GM12878 (cell line): ENCODE results near the gene ENOX1.

Experiments used
- CTCF ChIP-seq, 3 experiments: IDR thresholded peaks in 2 of 3; conservative IDR thresholded peaks in 1 of 3; 2 replicates each; pipeline ENCODE4 v1.5.1; 2011; ENCODE audit warnings: low read depth in 3 of 3, low read length in 3 of 3, mild to moderate bottlenecking in 3 of 3, control low read depth in 2 of 3, moderate library complexity in 2 of 3, inconsistent platforms in 1 of 3, mixed read lengths in 1 of 3; ENCODE audit not compliant: control insufficient read depth in 2 of 3, insufficient read depth in 1 of 3; ENCODE audit errors: extremely low read depth in 1 of 3
- EZH2 ChIP-seq: IDR thresholded peaks from 2 replicates; pipeline ENCODE4 v1.6.1; 2012; ENCODE audit warnings: low read depth, mild to moderate bottlenecking, control low read depth, inconsistent platforms, low read length, borderline replicate concordance; ENCODE audit not compliant: control insufficient read depth
- NFIC ChIP-seq: IDR thresholded peaks from 2 replicates; pipeline ENCODE4 v1.6.1; 2012; ENCODE audit warnings: low read depth, mild to moderate bottlenecking, inconsistent platforms, low read length, moderate library complexity
- POLR2A ChIP-seq: IDR thresholded peaks from 2 replicates; pipeline ENCODE4 v1.6.1; 2011; ENCODE audit warnings: low read depth, mild to moderate bottlenecking, low read length
- RAD51 ChIP-seq: fragments of 450-650 bp; IDR thresholded peaks from 2 replicates; pipeline ENCODE4 v1.6.1; 2016; ENCODE audit warnings: moderate library complexity, mild to moderate bottlenecking, inconsistent platforms
- RCOR1 ChIP-seq: conservative IDR thresholded peaks from 2 replicates; pipeline ENCODE4 v1.6.1; 2012; ENCODE audit warnings: low read depth, low read length, improper control_type of control experiment
- RFX5 ChIP-seq: IDR thresholded peaks from 2 replicates; pipeline ENCODE4 v1.6.1; 2011; ENCODE audit warnings: low read depth, low read length, improper control_type of control experiment
- TCF12 ChIP-seq: IDR thresholded peaks from 2 replicates; pipeline ENCODE4 v1.6.1; 2011; ENCODE audit warnings: low read depth, mild to moderate bottlenecking, low read length
- TCF7 ChIP-seq: IDR thresholded peaks from 2 replicates; pipeline ENCODE4 v1.6.1; 2014; ENCODE audit warnings: antibody characterized with exemption, borderline replicate concordance

GRCh38 chr13:43482641-43483040, 304.1 kb downstream of the ENOX1 start:
- TF ChIP-seq RCOR1 (no peak), EZH2 (no peak), NFIC (no peak), TCF12 (no peak), POLR2A (no peak), RFX5 (no peak), TCF7 (no peak), CTCF (IDR thresholded peaks at IDR 0.05 in 2 of 3, conservative IDR thresholded peaks at IDR 0.05 in 1 of 3; ENCODE audit: control insufficient read depth in 2 of 3, extremely low read depth in 1 of 3, insufficient read depth in 1 of 3, low read depth in 3 of 3, low read length in 3 of 3) (no peak), RAD51 (no peak)
